ENCODE results near the gene JARID2. TPM values are rescaled to one million over a fixed set of nuclear protein-coding genes. Genes with fewer than 3 reads are reported as not detected.

The JARID2 gene
- total and polyA plus RNA-seq, 2 of the 4 experiments (the other 2 are of a cell fraction): 9.6 to 12.9 TPM

DNA sequence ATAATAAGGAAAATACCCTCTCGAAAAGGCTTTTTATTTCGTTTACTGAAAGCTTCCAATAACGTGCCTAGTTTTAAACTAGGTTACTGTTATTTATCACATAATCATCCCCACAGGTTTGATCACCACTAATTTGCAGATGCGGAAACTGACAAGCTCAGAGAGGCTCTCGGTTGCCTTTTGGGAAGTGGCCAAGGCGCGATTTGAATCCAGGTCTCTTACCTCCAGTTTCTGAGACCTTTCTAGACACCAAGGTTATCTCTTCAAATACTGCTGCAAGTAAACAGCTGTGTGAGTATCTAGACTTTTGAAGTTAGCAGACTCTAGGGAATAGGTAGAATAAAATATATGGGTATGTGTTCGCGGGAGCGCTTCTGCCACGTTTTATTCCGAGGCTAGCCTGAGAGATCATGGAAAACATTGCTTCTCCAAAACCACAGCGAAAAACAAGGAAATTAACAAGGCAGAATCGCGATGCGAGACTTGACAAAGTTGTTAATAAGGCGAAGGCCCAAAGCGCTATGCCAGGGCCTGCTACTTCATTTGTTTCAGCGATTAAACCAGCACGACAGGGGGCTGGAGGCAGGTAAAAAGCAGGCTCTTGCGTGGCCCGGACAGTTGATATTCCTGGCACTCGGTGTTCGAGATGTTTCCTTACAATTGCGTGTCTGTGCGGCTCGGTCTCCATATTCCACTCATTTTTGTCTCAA lies 1.8 kb upstream of the JARID2 start (continued):
- TF ChIP-seq MAFK (IDR thresholded peaks at IDR 0.05; ENCODE audit: low read depth, low read length) (no peak), FOS (IDR thresholded peaks at IDR 0.05; ENCODE audit: low read depth, low read length) (no peak)

DNA sequence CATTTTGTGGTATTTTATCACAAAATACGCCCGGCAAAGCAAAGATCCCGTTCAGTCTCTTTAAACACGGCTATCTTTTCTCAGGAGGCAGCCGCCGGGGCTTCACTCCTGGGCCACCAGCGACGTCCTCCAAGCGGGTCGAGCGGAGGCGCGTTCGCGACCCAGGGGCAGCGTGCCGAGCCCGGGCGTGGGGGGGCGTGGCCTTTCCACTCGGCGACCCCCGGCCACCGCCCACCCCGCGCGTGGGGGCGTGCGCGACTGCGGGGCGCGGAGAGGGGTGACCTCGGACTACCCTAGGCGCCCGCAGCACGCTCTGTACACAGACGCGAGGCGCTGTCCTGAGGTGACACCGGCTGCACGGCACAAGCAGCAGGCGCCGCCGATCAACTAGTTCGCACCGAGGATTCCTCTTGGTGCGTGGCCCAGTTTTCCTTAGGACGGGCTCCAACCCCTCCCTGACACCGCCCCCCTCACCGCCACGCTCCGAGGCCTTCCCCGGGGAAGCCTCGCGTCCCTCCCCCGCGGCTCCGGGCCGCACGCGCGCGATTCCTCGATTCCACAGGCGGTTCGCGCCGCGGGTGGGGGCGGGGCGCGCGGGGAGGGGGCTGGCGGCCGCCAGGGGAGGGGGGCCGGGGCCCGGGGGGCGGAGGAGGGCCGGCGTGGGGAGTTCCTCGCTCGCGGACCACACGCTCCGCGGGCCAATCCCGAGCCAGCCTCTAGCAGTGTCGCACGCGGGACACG lies 1.1 kb upstream of the JARID2 start:
- Histone ChIP-seq H2BK20ac (ENCODE audit: low read depth, low read length) (no peak overlapping the region), H2BK5ac (ENCODE audit: low read depth, low read length, poor library complexity, severe bottlenecking) (peak overlapping the region; percentile 83), H4K8ac (ENCODE audit: low read depth in 2 of 2, low read length in 2 of 2) (peak overlapping the region; percentile 80 to 81; a peak in 3 of 4 replicates), H2BK120ac (ENCODE audit: low read depth, low read length) (peak overlapping the region; percentile 55), H3K14ac (replicated peaks; ENCODE audit: low read depth, low read length) (peak overlapping the region; percentile 66; the same call in 1 of the 2 replicates), H3K27ac (ENCODE audit: insufficient read depth, low read length) (peak overlapping the region; percentile 85), H3K4ac (ENCODE audit: low read depth, low read length) (peak overlapping the region; percentile 71), H3K79me1 (ENCODE audit: low read depth in 1 of 2, low read length in 2 of 2) (peaks cover 0 to 30% of the 10 kb centered on the region in 2 experiments; a peak in 2 of 4 replicates), H3K9me1 (ENCODE audit: insufficient read depth, low read length) (no peaks in the 10 kb centered on the region), H3K9ac (ENCODE audit: low read depth, low read length) (peak overlapping the region; percentile 82), H3K4me1 (ENCODE audit: control insufficient read depth, insufficient read depth, low read length) (peaks cover 5% of the 10 kb centered on the region), H3K27me3 (ENCODE audit: control insufficient read depth, insufficient read depth, low read length) (no peaks in the 10 kb centered on the region), H4K5ac (ENCODE audit: low read depth, low read length) (peak overlapping the region; percentile 31), H3K23ac (ENCODE audit: low read depth, low read length) (0 out of 2 replicates have a peak overlapping the region, but pooled peaks have one; percentile 36), H3K4me2 (ENCODE audit: low read depth, low read length) (peak overlapping the region; percentile 74), H3K4me3 (ENCODE audit: insufficient read depth, low read depth, low read length) (peak overlapping the region; percentile 69), H3K18ac (ENCODE audit: low read depth, low read length) (peak overlapping the region; percentile 60), H4K20me1 (ENCODE audit: insufficient read depth, low read length) (peaks cover 16% of the 10 kb centered on the region), H4K91ac (ENCODE audit: insufficient read depth, low read depth, low read length) (peak overlapping the region; percentile 20; the same call in 1 of the 2 replicates), H2AK5ac (ENCODE audit: low read depth, low read length) (no peak overlapping the region), H2BK15ac (ENCODE audit: low read depth, low read length) (peak overlapping the region; percentile 52; the same call in 1 of the 3 replicates), H3K56ac (ENCODE audit: extremely low read depth, insufficient read depth, low read length) (no peak overlapping the region), H3K9me3 (ENCODE audit: control insufficient read depth, insufficient read depth, low read length) (no peaks in the 10 kb centered on the region), H2AK9ac (replicated peaks; ENCODE audit: low read depth, low read length, poor library complexity) (peak overlapping the region; percentile 74), H3K36me3 (ENCODE audit: control insufficient read depth, insufficient read depth, low read length) (no peaks in the 10 kb centered on the region), H2AFZ (replicated peaks; ENCODE audit: low read length, poor library complexity) (peak overlapping the region; percentile 99)
- ChIA-PET POLR2A (ENCODE audit: unreplicated experiment) (no interaction called here), CTCF (no interaction called here)
- 2% methylated on average over 39 of the region's 92 CpGs; no CpG with 5 or more reads in 1 of the 2 experiments for WGBS, 2 experiments (ENCODE audit: extremely low coverage in 2 of 2, insufficient read length in 1 of 2)
- BruUV-seq (replicated peaks): no TSS peak
- intact Hi-C loops (cut with micrococcal nuclease): loop anchor here (1.0 to 10.0 kb wide), 8 partner anchors 179 to 1034 kb away; no protein-coding TSS in a partner anchor
- dilution Hi-C loops (cut with HindIII; ENCODE audit: low sequenced_read_pairs, unreplicated experiment): no loop called here
- in situ Hi-C loops (cut with MboI; ENCODE audit: low sequenced_read_pairs): loop anchor here (10.0 kb wide), 1 partner anchor 1030 kb away; no protein-coding TSS in a partner anchor
- ATAC-seq (ENCODE audit: low read depth) (peak; percentile 6), DNase-seq (peak; percentile 70)
- peak; percentile 15; the same call in 1 of the 2 replicates for TF ChIP-seq MXI1 (IDR thresholded peaks at IDR 0.05; ENCODE audit: borderline replicate concordance, low read depth, low read length)
- TF ChIP-seq CHD1 (IDR thresholded peaks at IDR 0.05; ENCODE audit: low read depth, low read length): no peak
- no peak for TF ChIP-seq RCOR1 (IDR thresholded peaks at IDR 0.05; ENCODE audit: insufficient replicate concordance, low read length)
- no peak for TF ChIP-seq SMC3 (IDR thresholded peaks at IDR 0.05; ENCODE audit: low read depth, low read length)
- peak; percentile 45; the same call in 1 of the 2 replicates for TF ChIP-seq POLR2A (IDR thresholded peaks at IDR 0.05; ENCODE audit: low read depth, low read length)
- TF ChIP-seq BHLHE40 (IDR thresholded peaks at IDR 0.05; ENCODE audit: low read depth, low read length): peak; percentile 75; the same call in 1 of the 2 replicates
- no peak for TF ChIP-seq MAFK (IDR thresholded peaks at IDR 0.05; ENCODE audit: low read depth, low read length)
- TF ChIP-seq, protein P1, sequence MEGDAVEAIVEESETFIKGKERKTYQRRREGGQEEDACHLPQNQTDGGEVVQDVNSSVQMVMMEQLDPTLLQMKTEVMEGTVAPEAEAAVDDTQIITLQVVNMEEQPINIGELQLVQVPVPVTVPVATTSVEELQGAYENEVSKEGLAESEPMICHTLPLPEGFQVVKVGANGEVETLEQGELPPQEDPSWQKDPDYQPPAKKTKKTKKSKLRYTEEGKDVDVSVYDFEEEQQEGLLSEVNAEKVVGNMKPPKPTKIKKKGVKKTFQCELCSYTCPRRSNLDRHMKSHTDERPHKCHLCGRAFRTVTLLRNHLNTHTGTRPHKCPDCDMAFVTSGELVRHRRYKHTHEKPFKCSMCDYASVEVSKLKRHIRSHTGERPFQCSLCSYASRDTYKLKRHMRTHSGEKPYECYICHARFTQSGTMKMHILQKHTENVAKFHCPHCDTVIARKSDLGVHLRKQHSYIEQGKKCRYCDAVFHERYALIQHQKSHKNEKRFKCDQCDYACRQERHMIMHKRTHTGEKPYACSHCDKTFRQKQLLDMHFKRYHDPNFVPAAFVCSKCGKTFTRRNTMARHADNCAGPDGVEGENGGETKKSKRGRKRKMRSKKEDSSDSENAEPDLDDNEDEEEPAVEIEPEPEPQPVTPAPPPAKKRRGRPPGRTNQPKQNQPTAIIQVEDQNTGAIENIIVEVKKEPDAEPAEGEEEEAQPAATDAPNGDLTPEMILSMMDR (conservative IDR thresholded peaks at IDR 0.05; ENCODE audit: low read depth, low read length): no peak
- TF ChIP-seq, protein P2, sequence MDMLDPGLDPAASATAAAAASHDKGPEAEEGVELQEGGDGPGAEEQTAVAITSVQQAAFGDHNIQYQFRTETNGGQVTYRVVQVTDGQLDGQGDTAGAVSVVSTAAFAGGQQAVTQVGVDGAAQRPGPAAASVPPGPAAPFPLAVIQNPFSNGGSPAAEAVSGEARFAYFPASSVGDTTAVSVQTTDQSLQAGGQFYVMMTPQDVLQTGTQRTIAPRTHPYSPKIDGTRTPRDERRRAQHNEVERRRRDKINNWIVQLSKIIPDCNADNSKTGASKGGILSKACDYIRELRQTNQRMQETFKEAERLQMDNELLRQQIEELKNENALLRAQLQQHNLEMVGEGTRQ (IDR thresholded peaks at IDR 0.05; ENCODE audit: low read depth, low read length): peak; percentile 17; the same call in 1 of the 2 replicates
- no peak for TF ChIP-seq CEBPB (IDR thresholded peaks at IDR 0.05; ENCODE audit: low read depth, low read length)
- TF ChIP-seq RFX5 (IDR thresholded peaks at IDR 0.05; ENCODE audit: low read depth, low read length): no peak
